ENCODE measurements around the gene NT5E. TPM values are rescaled to one million over a fixed set of nuclear protein-coding genes. Genes with fewer than 3 reads are reported as not detected.
"Not testable (repeated sequence)": the region's sequence is repeated elsewhere in the genome, so short reads cannot be mapped to it uniquely, and the experiment has no call there.

Gene NT5E
- total and polyA plus RNA-seq, 5 experiments from 2014 or later = 56.5 to 128 (median 77.7) TPM

GRCh38 chr6:85506441-85507093, 56.7 kb downstream of the NT5E start:
- H3K36me3 Mint-ChIP-seq = peaks cover 15 to 60% (median 30%) of the 10 kb centered on the region in 3 donors
- no peaks in the 10 kb centered on the region for H3K27me3 Mint-ChIP-seq
- POLR2A ChIA-PET = no interaction called here
- DNase-seq = no peak
- H3K4me1 Mint-ChIP-seq = no peaks in the 10 kb centered on the region
- no peaks in the 10 kb centered on the region for H3K9me3 Mint-ChIP-seq
- no peak overlapping the region for H3K4me3 Mint-ChIP-seq
- no peak for ATAC-seq
- H3K27ac Mint-ChIP-seq = peak overlapping the region in 2 of 10 donors; percentile 49 to 61

GRCh38 chr6:85516168-85516567, 66.3 kb downstream of the NT5E start:
- POLR2A ChIA-PET = no interaction called here
- DNase-seq (no peak), ATAC-seq (no peak)
- Mint-ChIP-seq H3K36me3 (peaks cover 16 to 78% (median 36%) of the 10 kb centered on the region in 3 donors), H3K4me1 (no peaks in the 10 kb centered on the region), H3K27ac (peak overlapping the region in 1 of 10 donors; percentile 19), H3K9me3 (no peaks in the 10 kb centered on the region), H3K4me3 (no peak overlapping the region), H3K27me3 (no peaks in the 10 kb centered on the region)

GRCh38 chr6:85524281-85524680, 74.4 kb downstream of the NT5E start:
- POLR2A ChIA-PET, DNase-seq, H3K9me3 Mint-ChIP-seq, H3K27me3 Mint-ChIP-seq, ATAC-seq, H3K4me1 Mint-ChIP-seq, H3K4me3 Mint-ChIP-seq: not testable (repeated sequence)
- H3K36me3 Mint-ChIP-seq = peaks cover 17 to 81% (median 17%) of the 10 kb centered on the region in 3 donors
- H3K27ac Mint-ChIP-seq = peak overlapping the region in 3 of 10 donors; percentile 3 to 35 (median 19)

GRCh38 chr6:85537055-85537494, 87.2 kb downstream of the NT5E start:
- Mint-ChIP-seq H3K36me3 (peaks cover 0 to 51% (median 15%) of the 10 kb centered on the region in 3 donors), H3K9me3 (no peaks in the 10 kb centered on the region), H3K27ac (peak overlapping the region in 1 of 10 donors; percentile 71), H3K4me3 (no peak overlapping the region), H3K27me3 (no peaks in the 10 kb centered on the region), H3K4me1 (no peaks in the 10 kb centered on the region)
- POLR2A ChIA-PET = interaction anchor here (0.7 to 1.1 kb wide), 2 partner anchors 76 to 142 kb away, joined by 3 read pairs; no protein-coding TSS in a partner anchor
- DNase-seq = peak in 3 of 10 donors; percentile 17 to 28 (median 26)
- ATAC-seq = no peak

GRCh38 chr6:85544776-85545175, 94.9 kb downstream of the NT5E start:
- ATAC-seq = no peak
- Mint-ChIP-seq H3K27ac (peak overlapping the region in 4 of 10 donors; percentile 19 to 73 (median 22)), H3K27me3 (no peaks in the 10 kb centered on the region), H3K4me1 (no peaks in the 10 kb centered on the region), H3K9me3 (peaks cover 0 to 4% (median 0%) of the 10 kb centered on the region in 9 donors), H3K36me3 (peaks cover 9 to 65% (median 19%) of the 10 kb centered on the region in 3 donors), H3K4me3 (no peak overlapping the region)
- POLR2A ChIA-PET = no interaction called here
- no peak for DNase-seq

Other genes starting within 250 kb of the NT5E start
- 10 to 100 TPM; 82.1 to 84.1 TPM for gene SNX14, start 143.8 kb downstream of the NT5E start, total RNA-seq
- gene SNX14, start 143.8 kb downstream of the NT5E start, polyA plus RNA-seq = 10 to 100 TPM; 40.9 to 54.6 (median 45.7) TPM
- gene SYNCRIP, start 192.8 kb downstream of the NT5E start, total RNA-seq = 100 to 1,000 TPM in 1 of 2 experiments, 10 to 100 TPM in 1; 95.1 to 103 TPM
- 10 to 100 TPM; 68.6 to 80.9 (median 70.7) TPM for gene SYNCRIP, start 192.8 kb downstream of the NT5E start, polyA plus RNA-seq